Lower lobe of right lung (tissue), 2 donors: ENCODE measurements around the gene WSCD1. TPM values are rescaled to one million over a fixed set of nuclear protein-coding genes. Genes with fewer than 3 reads are reported as not detected.

ENCODE experiments used
- ATAC-seq, 2 donors: fragments of 200-7000 bp; cut with Tn5 transposase; one replicate each; pipeline ENCODE4 v1.9.1; 2020 to 2022; ENCODE audit warnings: mild to moderate bottlenecking in 2 of 2, moderate library complexity in 2 of 2
- DNase-seq: peaks from one replicate; pipeline ENCODE4 v3.0.0-alpha.2; 2020
- H3K27ac ChIP-seq: fragments of 200-600 bp; one replicate; pipeline ENCODE4 v1.8.0; 2022
- H3K27me3 ChIP-seq: fragments of 200-600 bp; one replicate; pipeline ENCODE4 v1.8.0; 2022; ENCODE audit warnings: low read depth
- H3K36me3 ChIP-seq: fragments of 200-600 bp; one replicate; pipeline ENCODE4 v1.8.0; 2022; ENCODE audit warnings: mild to moderate bottlenecking
- H3K4me1 ChIP-seq: fragments of 200-600 bp; one replicate; pipeline ENCODE4 v1.8.0; 2022
- H3K4me3 ChIP-seq: fragments of 200-600 bp; one replicate; pipeline ENCODE4 v1.8.0; 2022; ENCODE audit warnings: mild to moderate bottlenecking
- H3K9me3 ChIP-seq: fragments of 200-600 bp; one replicate; pipeline ENCODE4 v1.8.0; 2022
- CTCF ChIP-seq: fragments of 200-600 bp; IDR thresholded peaks from one replicate; pipeline ENCODE4 v1.8.0; 2022; ENCODE audit warnings: antibody characterized with exemption, mild to moderate bottlenecking
- intact Hi-C: fragments of 100-400 bp; cut with DNase I; formaldehyde crosslinking; loops from one replicate; pipeline ENCODE4 v1.11.0; 2022
- total RNA-seq: library from RNA; stranded (reverse); fragmentation: NEBNext Ultra II Directional; extraction: Animal tissue kit (Norgen Biotek cat#: 25700); gene quantifications from one replicate; pipeline ENCODE4 v1.2.1, GENCODE V29; 2021
- donor health status: DM: no; HTN: yes; CAD: no; lungs with severe emphysema.

WSCD1 gene
- total RNA-seq, 1 donor from 2014 or later, result 3.6 TPM

- Histone ChIP-seq H3K9me3 (no peaks in the 10 kb centered on the region), H3K36me3 (no peaks in the 10 kb centered on the region), H3K4me3 (no peak overlapping the region), H3K27ac (no peak overlapping the region), H3K4me1 (peaks cover 9% of the 10 kb centered on the region), H3K27me3 (peaks cover 42% of the 10 kb centered on the region)
- TF ChIP-seq CTCF, result no peak
- DNase-seq (no peak), ATAC-seq (no peak)
- intact Hi-C loops, result no loop called here
Measured at GRCh38 chr17:6067060-6067459, 3.1 kb upstream of the WSCD1 start.

- Histone ChIP-seq H3K4me1 (peaks cover 9% of the 10 kb centered on the region), H3K36me3 (no peaks in the 10 kb centered on the region), H3K4me3 (peak overlapping the region; percentile 58), H3K27me3 (peaks cover 34% of the 10 kb centered on the region), H3K9me3 (no peaks in the 10 kb centered on the region), H3K27ac (no peak overlapping the region)
- ATAC-seq, result no peak
- DNase-seq, result no peak
- no peak for TF ChIP-seq CTCF
- intact Hi-C loops, result no loop called here
Measured at GRCh38 chr17:6070430-6070912, 292 bp downstream of the WSCD1 start.

- DNase-seq (no peak), ATAC-seq (no peak)
- Histone ChIP-seq H3K36me3 (no peaks in the 10 kb centered on the region), H3K4me3 (peak overlapping the region; percentile 58), H3K9me3 (no peaks in the 10 kb centered on the region), H3K27ac (no peak overlapping the region), H3K27me3 (peaks cover 29% of the 10 kb centered on the region), H3K4me1 (peaks cover 9% of the 10 kb centered on the region)
- TF ChIP-seq CTCF, result no peak
- intact Hi-C loops, result no loop called here
Measured at GRCh38 chr17:6070913-6071511, 833 bp downstream of the WSCD1 start.

- TF ChIP-seq CTCF, result no peak
- Histone ChIP-seq H3K4me1 (peaks cover 9% of the 10 kb centered on the region), H3K27me3 (peaks cover 27% of the 10 kb centered on the region), H3K9me3 (no peaks in the 10 kb centered on the region), H3K4me3 (peak overlapping the region; percentile 58), H3K36me3 (no peaks in the 10 kb centered on the region), H3K27ac (no peak overlapping the region)
- ATAC-seq (no peak), DNase-seq (no peak)
- intact Hi-C loops, result no loop called here
Measured at GRCh38 chr17:6071528-6072065, 1.4 kb downstream of the WSCD1 start.

GRCh38 chr17:6072157-6072556 lies 2.0 kb downstream of the WSCD1 start:
- no peak for DNase-seq
- peaks cover 9% of the 10 kb centered on the region for H3K4me1 ChIP-seq
- peaks cover 27% of the 10 kb centered on the region for H3K27me3 ChIP-seq
- no peaks in the 10 kb centered on the region for H3K36me3 ChIP-seq
- no peak overlapping the region for H3K4me3 ChIP-seq
- intact Hi-C loops, result no loop called here
- ATAC-seq, result no peak
- TF ChIP-seq CTCF, result no peak
- no peak overlapping the region for H3K27ac ChIP-seq
- H3K9me3 ChIP-seq, result no peaks in the 10 kb centered on the region
